HL-60 (cell line): ENCODE data around the gene OSER1.

Experiments
- CTCF ChIP-seq: IDR thresholded peaks from one replicate; pipeline ENCODE4 v1.5.1; 2011; ENCODE audit warnings: low read length, control low read depth, inconsistent platforms; ENCODE audit not compliant: insufficient read depth
- GABPA ChIP-seq: IDR thresholded peaks from 2 replicates; pipeline ENCODE4 v1.6.1; 2012; ENCODE audit warnings: low read depth

GRCh38 chr20:44198872-44199271, 11.7 kb downstream of the OSER1 start:
- TF ChIP-seq CTCF (no peak), GABPA (no peak)
